Measurements from ENCODE around the gene EXOC1.
A peak's percentile ranks its signal among the peaks of the same experiment; 100 is the strongest.
"Not testable (repeated sequence)": the region's sequence is repeated elsewhere in the genome, so short reads cannot be mapped to it uniquely, and the experiment has no call there.

The EXOC1 gene, protein sequence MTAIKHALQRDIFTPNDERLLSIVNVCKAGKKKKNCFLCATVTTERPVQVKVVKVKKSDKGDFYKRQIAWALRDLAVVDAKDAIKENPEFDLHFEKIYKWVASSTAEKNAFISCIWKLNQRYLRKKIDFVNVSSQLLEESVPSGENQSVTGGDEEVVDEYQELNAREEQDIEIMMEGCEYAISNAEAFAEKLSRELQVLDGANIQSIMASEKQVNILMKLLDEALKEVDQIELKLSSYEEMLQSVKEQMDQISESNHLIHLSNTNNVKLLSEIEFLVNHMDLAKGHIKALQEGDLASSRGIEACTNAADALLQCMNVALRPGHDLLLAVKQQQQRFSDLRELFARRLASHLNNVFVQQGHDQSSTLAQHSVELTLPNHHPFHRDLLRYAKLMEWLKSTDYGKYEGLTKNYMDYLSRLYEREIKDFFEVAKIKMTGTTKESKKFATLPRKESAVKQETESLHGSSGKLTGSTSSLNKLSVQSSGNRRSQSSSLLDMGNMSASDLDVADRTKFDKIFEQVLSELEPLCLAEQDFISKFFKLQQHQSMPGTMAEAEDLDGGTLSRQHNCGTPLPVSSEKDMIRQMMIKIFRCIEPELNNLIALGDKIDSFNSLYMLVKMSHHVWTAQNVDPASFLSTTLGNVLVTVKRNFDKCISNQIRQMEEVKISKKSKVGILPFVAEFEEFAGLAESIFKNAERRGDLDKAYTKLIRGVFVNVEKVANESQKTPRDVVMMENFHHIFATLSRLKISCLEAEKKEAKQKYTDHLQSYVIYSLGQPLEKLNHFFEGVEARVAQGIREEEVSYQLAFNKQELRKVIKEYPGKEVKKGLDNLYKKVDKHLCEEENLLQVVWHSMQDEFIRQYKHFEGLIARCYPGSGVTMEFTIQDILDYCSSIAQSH

GRCh38 chr4:55853484-55854046, at the start of gene EXOC1:
TSS of gene EXOC1 (plus strand) at chr4:55853648. CDS start at chr4:55858324, 4,676 bp downstream.
- peak; percentile 94 for DNase-seq

DNA sequence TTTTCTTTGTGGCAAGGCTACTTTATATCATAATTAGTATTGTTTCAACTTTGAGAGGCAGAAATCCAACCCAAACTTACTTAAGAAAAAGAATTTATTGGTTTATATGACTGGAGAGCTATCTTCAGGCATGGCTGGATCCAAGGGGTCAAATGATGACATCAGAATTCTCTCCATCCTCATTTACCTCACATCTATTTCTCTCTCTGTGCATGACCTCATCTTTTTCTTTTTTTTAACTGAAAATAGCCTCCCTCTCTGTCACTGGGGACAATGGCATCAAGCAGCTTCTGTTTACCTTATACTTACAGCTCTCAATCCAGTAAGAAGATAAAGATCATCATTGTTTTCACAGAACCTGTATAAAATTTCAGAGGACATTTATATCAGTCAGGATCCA, 45.9 kb upstream of the EXOC1 start:
- DNase-seq, result no peak

DNA sequence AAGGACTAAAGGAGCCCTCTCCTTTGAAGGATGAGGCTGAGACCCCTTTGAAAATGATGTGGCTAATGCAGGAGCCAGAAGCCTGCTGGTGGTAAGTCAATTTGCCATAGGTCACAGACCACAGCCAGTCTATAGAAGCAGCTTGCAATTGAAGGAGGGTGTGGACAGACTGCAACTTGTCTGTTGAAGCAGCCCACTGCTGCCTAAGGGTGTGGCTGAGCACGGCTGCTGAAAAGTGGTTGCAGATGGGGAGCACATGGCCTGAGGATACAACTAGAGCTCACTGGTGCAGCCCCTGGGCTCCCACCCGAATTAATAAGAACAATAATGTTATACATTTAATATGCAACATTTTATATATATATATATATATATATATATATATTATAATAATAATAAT, 45.3 kb upstream of the EXOC1 start:
- DNase-seq, result no peak

GRCh38 chr4:55808632-55809031, 44.8 kb upstream of the EXOC1 start:
- DNase-seq, result no peak

- DNase-seq, result no peak
Measured at GRCh38 chr4:55817691-55818090, 35.8 kb upstream of the EXOC1 start.

DNA sequence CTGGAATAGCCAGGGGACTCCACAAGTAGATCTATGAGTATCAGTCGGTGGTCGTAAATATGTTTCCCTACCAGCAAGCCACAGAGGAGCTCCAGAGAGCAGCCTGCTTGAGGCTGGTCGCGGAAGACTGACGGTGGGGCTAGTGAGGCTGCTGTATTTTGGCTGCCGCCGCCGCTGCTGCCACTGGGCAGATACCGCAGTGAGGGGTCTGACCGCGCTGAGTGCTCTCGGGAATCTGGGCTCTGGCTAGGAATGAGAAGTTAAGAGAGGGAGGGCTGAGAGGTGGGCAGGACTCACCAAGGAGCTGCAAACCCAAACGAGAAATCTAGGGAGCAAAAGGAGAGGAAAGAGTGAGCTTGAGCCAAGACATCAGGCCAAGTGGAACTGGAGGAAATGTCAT, 33.8 kb upstream of the EXOC1 start, which contains the start of gene EXOC1L:
EXOC1L (plus strand) TSS at position 157 of the 400 bp plus-strand sequence; CDS start at position 394, 237 bp downstream.
- no peak for DNase-seq

DNA sequence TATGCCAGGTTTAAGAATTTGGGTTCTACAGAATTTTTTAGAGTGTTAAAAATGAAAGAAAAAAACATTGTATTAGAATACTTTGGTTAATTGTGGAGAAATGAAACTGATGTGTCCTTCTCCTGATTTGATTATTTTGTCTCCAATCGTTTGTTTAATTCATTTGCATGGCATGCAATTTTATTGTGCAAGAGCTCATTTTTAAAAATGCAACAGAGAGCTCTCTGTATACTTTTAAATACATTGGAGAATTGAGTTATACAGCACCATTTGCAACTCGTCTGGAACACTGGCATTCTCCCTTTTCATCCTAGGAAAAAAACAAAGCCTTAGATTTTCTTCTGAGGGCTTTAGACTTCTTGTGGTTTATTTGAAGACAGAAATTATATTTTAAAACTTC, 33.2 kb upstream of the EXOC1 start:
- no peak for DNase-seq

GRCh38 chr4:55822329-55822728, 31.1 kb upstream of the EXOC1 start:
- DNase-seq, result no peak

DNA sequence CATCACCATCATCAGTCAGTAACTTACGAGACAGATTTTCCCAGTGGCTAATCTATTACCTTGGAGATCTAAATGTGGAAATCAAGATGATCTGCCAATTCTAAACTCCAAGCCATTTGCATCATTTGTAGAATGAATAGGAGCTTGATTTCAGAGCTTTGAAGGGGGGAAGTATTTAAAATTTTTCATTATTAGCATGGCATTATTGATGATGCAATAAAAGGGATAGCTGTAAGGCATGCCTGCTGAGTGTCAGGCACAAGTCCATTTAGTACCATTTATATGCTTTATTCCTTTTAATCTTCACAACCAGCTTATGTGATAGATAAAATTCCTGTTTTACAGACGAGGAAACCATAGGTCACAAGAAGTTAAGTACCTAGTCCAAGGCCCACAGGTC, 28.6 kb upstream of the EXOC1 start:
- DNase-seq, result no peak

DNA sequence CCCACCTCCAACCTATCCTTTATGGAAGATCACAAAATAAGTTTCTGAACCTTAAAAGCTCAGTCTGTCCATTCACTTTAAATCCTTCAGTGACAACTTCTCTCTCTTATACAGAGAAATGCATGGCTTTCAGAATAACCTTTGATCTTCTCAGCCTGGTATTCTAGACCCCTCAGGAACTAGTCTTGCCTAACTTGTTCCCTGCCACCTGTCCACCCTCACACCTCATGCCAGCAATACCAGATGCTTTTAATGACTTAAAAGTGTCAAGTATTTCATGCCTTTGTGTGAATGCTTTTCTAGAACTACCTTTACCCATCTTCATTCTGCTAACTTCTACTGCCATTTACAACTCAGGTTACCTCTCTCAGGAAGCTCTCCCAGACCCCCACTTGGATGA, 26.5 kb upstream of the EXOC1 start:
- DNase-seq, result no peak

DNA sequence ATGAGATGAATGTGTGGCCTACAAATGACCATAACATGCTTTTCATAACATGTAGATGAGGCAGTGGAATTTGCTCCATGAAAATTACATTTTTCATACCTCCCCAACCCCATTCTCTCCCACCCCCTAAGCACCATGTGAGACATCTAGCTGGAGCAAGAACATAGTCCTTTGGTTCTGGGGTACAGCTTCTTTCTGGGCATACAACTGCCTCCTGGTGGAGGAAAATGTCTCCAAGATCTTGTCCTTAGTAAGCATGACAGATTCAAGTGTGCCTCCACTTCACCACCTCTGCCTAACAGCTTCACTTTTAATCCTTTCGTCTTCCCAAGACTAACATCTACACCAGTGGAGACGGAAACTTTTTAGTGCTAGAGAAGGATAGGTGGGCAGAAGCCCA, 25.9 kb upstream of the EXOC1 start:
- no peak for DNase-seq

- DNase-seq, result no peak
Measured at GRCh38 chr4:55830048-55830447, 23.4 kb upstream of the EXOC1 start.

GRCh38 chr4:55830716-55831115, 22.7 kb upstream of the EXOC1 start:
- no peak for DNase-seq

DNA sequence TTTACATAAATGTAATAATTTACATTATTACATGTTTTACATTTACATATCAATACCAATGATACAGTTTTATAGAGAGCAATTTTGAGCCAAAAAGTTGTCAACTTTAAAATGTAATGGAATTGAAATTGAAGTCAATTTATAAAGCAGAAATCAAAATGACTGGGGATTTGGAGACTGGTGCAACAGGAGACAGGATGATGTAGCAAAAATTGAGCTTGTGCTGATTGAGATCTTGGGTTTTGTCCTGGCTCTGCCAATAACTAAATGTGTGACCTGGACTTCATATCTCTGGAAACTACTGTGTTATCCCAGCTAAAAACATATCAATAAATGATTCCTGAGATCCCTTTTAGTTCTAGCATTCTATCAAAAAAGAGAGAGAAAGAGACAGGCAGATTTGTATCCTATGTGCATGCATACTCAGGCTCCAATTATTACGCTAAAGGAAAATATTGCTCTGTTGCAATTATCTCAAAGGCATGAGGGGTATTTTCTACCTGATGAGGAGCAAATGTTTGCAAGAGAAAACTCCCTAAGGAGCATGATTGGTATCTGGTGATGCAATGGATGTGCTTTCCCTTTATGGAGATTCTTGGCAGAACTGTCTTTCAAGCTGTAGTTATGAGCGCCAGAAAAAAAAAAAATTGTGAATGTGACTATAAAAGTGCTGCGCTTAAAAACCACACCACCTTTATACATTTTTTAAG, 19.2 kb upstream of the EXOC1 start:
- peak; percentile 57 for DNase-seq

DNA sequence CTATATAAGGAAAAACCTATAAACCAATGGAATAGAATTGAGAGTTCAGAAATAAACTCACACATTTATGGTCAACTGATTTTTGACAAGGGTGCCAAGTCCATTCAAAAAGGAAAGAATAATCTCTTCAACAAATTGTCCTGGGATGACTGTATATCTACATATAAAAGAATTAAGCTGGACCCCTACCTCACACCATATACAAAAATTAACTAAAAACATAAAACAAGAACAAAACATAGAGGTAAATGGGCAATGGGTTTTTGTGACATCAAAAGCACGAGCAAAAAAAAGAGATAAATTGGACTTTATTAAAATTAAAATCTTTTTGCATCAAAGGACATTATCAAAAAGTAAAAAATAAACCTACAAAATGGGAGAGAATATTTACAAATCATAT, 15.5 kb upstream of the EXOC1 start:
- no peak for DNase-seq

- DNase-seq, result peak; percentile 49
Measured at GRCh38 chr4:55838356-55838755, 15.1 kb upstream of the EXOC1 start.

DNA sequence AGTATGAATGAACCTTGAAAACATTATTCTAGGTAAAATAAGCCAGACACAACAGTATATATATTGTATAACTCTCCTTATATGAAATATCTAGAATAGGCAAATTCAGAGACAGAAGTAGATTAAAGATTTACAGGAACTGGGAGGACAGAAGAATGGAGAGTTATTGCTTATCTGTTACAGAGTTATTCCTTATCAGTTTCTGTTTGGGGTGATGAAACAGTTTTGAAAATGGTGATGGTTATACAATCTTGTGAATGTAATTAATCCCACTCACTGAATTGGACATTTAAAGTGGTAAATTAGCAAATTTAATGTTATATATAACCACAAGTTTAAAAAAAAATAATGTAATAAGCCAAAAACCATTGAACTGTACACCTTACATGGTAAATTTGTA, 14.5 kb upstream of the EXOC1 start:
- peak; percentile 16 for DNase-seq

DNA sequence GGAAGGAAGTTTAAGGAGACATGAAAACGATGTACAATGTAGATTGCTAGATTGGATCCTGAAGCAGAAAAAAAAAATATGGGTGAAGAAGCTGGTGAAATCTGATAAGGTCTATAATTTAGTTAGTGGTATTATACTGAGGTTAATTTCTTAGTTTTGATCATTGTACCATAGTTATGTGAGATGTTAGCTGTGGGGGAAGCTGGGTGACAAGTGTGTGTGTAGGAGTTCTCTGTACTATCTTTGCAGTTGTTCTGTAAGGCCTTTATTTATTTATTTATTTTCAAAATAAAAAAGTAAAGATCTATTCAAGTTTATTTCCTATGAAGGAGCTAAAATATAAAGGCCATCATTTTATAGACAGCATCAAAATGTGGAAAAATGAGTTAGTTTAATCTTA, 12.5 kb upstream of the EXOC1 start:
- DNase-seq, result no peak

DNA sequence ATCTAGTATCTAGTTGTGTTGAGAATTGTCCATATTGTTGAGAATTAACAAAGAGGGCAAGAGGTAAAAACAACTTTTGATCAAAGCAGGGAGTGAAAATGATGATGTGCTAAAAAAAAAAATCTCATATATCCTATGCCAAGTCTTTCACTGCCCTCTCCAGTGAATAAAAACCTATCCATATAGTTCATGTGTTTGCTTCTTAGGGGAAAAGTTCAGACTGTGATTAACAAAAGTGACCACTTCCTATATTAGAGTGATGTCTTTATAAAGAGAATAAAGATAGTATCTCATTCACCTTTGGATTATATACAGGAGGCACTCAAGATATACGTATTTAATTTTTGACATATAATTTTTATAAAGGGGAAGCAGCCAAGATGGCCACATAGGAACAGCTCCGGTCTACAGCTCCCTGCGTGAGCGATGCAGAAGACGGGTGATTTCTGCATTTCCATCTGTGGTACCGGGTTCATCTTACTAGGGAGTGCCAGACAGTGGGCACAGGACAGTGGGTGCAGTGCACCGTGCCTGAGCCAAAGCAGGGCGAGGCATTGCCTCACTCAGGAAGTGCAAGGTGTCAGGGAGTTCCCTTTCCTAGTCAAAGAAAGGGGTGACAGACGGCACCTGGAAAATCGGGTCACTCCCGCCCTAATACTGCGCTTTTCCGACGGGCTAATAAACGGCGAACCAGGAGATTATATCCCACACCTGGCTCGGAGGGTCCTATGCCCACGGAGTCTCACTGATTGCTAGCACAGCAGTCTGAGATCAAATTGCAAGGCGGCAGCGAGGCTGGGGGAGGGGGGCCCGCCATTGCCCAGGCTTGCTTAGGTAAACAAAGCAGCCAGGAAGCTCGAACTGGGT, 11.8 kb upstream of the EXOC1 start:
- not testable (repeated sequence) for DNase-seq

- not testable (repeated sequence) for DNase-seq
Measured at GRCh38 chr4:55842312-55842711, 11.1 kb upstream of the EXOC1 start.

- no peak for DNase-seq
Measured at GRCh38 chr4:55849724-55850123, 3.7 kb upstream of the EXOC1 start.

- DNase-seq, result peak; percentile 33
Measured at GRCh38 chr4:55851885-55852284, 1.6 kb upstream of the EXOC1 start.

Data from NCI-H226 (cell line).